ENCODE data around the gene F11R. TPM values are rescaled to one million over a fixed set of nuclear protein-coding genes. Genes with fewer than 3 reads are reported as not detected.

Gene F11R
- total and polyA plus RNA-seq, 2 of the 4 experiments (the other 2 are of a cell fraction) = 0.79 to 2.2 TPM

DNA sequence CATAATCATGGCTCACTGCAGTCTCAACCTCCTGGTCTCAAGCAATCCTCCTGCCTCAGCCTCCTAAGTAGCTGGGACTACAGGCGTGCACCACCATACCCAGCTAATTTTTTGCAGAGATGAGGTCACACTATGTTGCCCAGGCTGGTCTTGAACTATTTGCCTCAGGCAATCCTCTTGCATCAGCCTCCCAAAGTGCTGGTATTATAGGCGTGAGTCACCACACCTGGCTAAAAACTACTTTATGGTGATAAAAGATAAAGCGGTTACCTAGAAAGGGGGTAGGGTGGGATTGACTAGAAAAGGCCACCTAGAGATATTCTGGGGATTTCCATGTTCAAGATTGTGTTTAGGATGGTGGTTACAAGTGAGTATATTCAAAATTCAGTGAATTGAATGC is 12.8 kb upstream of the F11R start (continued):
- TF ChIP-seq, protein P1, sequence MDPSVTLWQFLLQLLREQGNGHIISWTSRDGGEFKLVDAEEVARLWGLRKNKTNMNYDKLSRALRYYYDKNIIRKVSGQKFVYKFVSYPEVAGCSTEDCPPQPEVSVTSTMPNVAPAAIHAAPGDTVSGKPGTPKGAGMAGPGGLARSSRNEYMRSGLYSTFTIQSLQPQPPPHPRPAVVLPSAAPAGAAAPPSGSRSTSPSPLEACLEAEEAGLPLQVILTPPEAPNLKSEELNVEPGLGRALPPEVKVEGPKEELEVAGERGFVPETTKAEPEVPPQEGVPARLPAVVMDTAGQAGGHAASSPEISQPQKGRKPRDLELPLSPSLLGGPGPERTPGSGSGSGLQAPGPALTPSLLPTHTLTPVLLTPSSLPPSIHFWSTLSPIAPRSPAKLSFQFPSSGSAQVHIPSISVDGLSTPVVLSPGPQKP (IDR thresholded peaks at IDR 0.05; ENCODE audit: borderline replicate concordance, low read depth, low read length) = no peak
- TF ChIP-seq RCOR1 (IDR thresholded peaks at IDR 0.05; ENCODE audit: insufficient replicate concordance, low read length) = no peak

DNA sequence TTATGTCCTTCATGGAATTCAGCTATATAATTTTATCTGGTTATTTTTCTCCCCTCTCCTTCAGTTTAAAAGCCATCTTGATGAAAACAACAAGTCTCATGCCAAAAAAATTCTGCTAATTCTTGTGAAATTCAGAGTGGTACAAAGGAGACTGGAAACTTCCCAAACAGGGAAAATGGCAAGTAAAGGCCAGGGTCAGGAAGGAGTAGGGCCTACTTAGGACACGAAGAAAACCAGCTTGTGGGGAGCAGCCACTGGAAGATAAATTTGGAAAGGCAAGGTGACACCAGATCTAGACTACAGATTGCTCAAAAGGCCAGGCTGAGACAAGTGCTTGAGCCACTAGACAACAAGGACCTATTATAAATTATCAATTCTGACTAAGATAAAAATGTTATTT is 11.5 kb upstream of the F11R start:
- Histone ChIP-seq H3K4me3 (ENCODE audit: insufficient read depth, low read depth, low read length) (no peak overlapping the region), H3K9me1 (ENCODE audit: insufficient read depth, low read length) (no peaks in the 10 kb centered on the region), H3K4ac (ENCODE audit: low read depth, low read length) (no peak overlapping the region), H3K9me3 (ENCODE audit: control insufficient read depth, insufficient read depth, low read length) (no peaks in the 10 kb centered on the region), H4K91ac (ENCODE audit: insufficient read depth, low read depth, low read length) (no peak overlapping the region), H2BK15ac (ENCODE audit: low read depth, low read length) (no peak overlapping the region), H3K27ac (ENCODE audit: insufficient read depth, low read length) (no peak overlapping the region), H2BK20ac (ENCODE audit: low read depth, low read length) (no peak overlapping the region), H3K18ac (ENCODE audit: low read depth, low read length) (no peak overlapping the region), H3K9ac (ENCODE audit: low read depth, low read length) (no peak overlapping the region), H3K23ac (ENCODE audit: low read depth, low read length) (no peak overlapping the region), H2BK5ac (ENCODE audit: low read depth, low read length, poor library complexity, severe bottlenecking) (no peak overlapping the region), H4K20me1 (ENCODE audit: insufficient read depth, low read length) (no peaks in the 10 kb centered on the region), H2BK120ac (ENCODE audit: low read depth, low read length) (no peak overlapping the region), H4K8ac (ENCODE audit: low read depth in 2 of 2, low read length in 2 of 2) (no peak overlapping the region), H3K4me2 (ENCODE audit: low read depth, low read length) (no peak overlapping the region), H3K56ac (ENCODE audit: extremely low read depth, insufficient read depth, low read length) (no peak overlapping the region), H3K36me3 (ENCODE audit: control insufficient read depth, insufficient read depth, low read length) (no peaks in the 10 kb centered on the region), H4K5ac (ENCODE audit: low read depth, low read length) (no peak overlapping the region), H2AK9ac (replicated peaks; ENCODE audit: low read depth, low read length, poor library complexity) (no peak overlapping the region), H2AFZ (replicated peaks; ENCODE audit: low read length, poor library complexity) (no peak overlapping the region), H3K14ac (replicated peaks; ENCODE audit: low read depth, low read length) (no peak overlapping the region), H3K4me1 (ENCODE audit: control insufficient read depth, insufficient read depth, low read length) (no peaks in the 10 kb centered on the region), H3K27me3 (ENCODE audit: control insufficient read depth, insufficient read depth, low read length) (no peaks in the 10 kb centered on the region), H3K79me1 (ENCODE audit: low read depth in 1 of 2, low read length in 2 of 2) (no peaks in the 10 kb centered on the region), H2AK5ac (ENCODE audit: low read depth, low read length) (no peak overlapping the region)
- WGBS, 2 experiments (ENCODE audit: extremely low coverage in 2 of 2, insufficient read length in 1 of 2) = no CpG with 5 or more reads among the region's 1 CpG
- ChIA-PET CTCF (interaction anchor here (0.6 kb wide), 1 partner anchor 230 kb away, joined by 3 read pairs; no protein-coding TSS in a partner anchor), POLR2A (ENCODE audit: unreplicated experiment) (no interaction called here)
- in situ Hi-C loops (cut with MboI; ENCODE audit: low sequenced_read_pairs) = no loop called here
- ATAC-seq (ENCODE audit: low read depth) (no peak), DNase-seq (no peak)
- TF ChIP-seq SMC3 (IDR thresholded peaks at IDR 0.05; ENCODE audit: low read depth, low read length) (no peak), BHLHE40 (IDR thresholded peaks at IDR 0.05; ENCODE audit: low read depth, low read length) (no peak), MXI1 (IDR thresholded peaks at IDR 0.05; ENCODE audit: borderline replicate concordance, low read depth, low read length) (no peak), CEBPB (IDR thresholded peaks at IDR 0.05; ENCODE audit: low read depth, low read length) (no peak), RFX5 (IDR thresholded peaks at IDR 0.05; ENCODE audit: low read depth, low read length) (no peak), RAD21 (IDR thresholded peaks at IDR 0.05; ENCODE audit: low read length) (no peak), MAFK (IDR thresholded peaks at IDR 0.05; ENCODE audit: low read depth, low read length) (no peak)
- TF ChIP-seq, protein P1 (IDR thresholded peaks at IDR 0.05; ENCODE audit: borderline replicate concordance, low read depth, low read length) = no peak
- TF ChIP-seq, protein P2, sequence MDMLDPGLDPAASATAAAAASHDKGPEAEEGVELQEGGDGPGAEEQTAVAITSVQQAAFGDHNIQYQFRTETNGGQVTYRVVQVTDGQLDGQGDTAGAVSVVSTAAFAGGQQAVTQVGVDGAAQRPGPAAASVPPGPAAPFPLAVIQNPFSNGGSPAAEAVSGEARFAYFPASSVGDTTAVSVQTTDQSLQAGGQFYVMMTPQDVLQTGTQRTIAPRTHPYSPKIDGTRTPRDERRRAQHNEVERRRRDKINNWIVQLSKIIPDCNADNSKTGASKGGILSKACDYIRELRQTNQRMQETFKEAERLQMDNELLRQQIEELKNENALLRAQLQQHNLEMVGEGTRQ (IDR thresholded peaks at IDR 0.05; ENCODE audit: low read depth, low read length) = no peak
- no TSS peak for BruUV-seq (replicated peaks)
- dilution Hi-C loops (cut with HindIII; ENCODE audit: low sequenced_read_pairs, unreplicated experiment) = no loop called here
- intact Hi-C loops (cut with micrococcal nuclease) = no loop called here

All from IMR-90 (cell line).